K562 (cell line): ENCODE measurements around the gene MIEF1. TPM values are rescaled to one million over a fixed set of nuclear protein-coding genes. Genes with fewer than 3 reads are reported as not detected.

Experiments used
- CBX8 ChIP-seq: fragments of 200-600 bp; sonication (generic); IDR thresholded peaks from 2 replicates; pipeline ENCODE4 v1.6.1; 2012; ENCODE audit warnings: borderline replicate concordance, mixed run types, low read depth, mild to moderate bottlenecking, moderate library complexity, mixed read lengths, low read length, control low read depth, inconsistent platforms; ENCODE audit not compliant: poor library complexity, severe bottlenecking; ENCODE audit errors: extremely low read depth
- CSDE1 ChIP-seq, 2 experiments: fragments of 450-650 bp; IDR thresholded peaks; 2 replicates each; pipeline ENCODE4 v1.6.1; 2016; ENCODE audit warnings: mild to moderate bottlenecking in 1 of 2
- ELK1 ChIP-seq: sonication (generic); formaldehyde crosslinking; IDR thresholded peaks from 2 replicates; pipeline ENCODE4 v1.8.1; 2022; ENCODE audit warnings: missing genetic modification reagents
- GATAD2A ChIP-seq: fragments of 450-650 bp; IDR thresholded peaks from 2 replicates; pipeline ENCODE4 v1.6.1; 2017
- HNRNPK ChIP-seq: fragments of 200-400 bp; formaldehyde crosslinking; IDR thresholded peaks from one replicate; pipeline ENCODE4 v1.6.1; 2018; ENCODE audit warnings: mild to moderate bottlenecking, low read depth, low read length; ENCODE audit not compliant: poor library complexity, severe bottlenecking
- KAT2B ChIP-seq: IDR thresholded peaks from one replicate; pipeline ENCODE4 v1.6.1; 2012; ENCODE audit warnings: low read depth, mild to moderate bottlenecking, control low read depth, inconsistent platforms, low read length, moderate library complexity
- KAT8 ChIP-seq: fragments of 450-650 bp; IDR thresholded peaks from 2 replicates; pipeline ENCODE4 v1.6.1; 2016; ENCODE audit warnings: low read depth, mild to moderate bottlenecking
- KLF1 ChIP-seq: fragments of 450-650 bp; IDR thresholded peaks from 2 replicates; pipeline ENCODE4 v1.6.1; 2016; ENCODE audit warnings: missing genetic modification characterization, missing compliant biosample characterization
- MECOM ChIP-seq: fragments of 250-450 bp; sonication (Bioruptor Pico); IDR thresholded peaks from 2 replicates; pipeline ENCODE4 v1.8.0; 2022; ENCODE audit warnings: inconsistent platforms
- NFRKB ChIP-seq: fragments of 450-650 bp; IDR thresholded peaks from 2 replicates; pipeline ENCODE4 v1.6.1; 2016; ENCODE audit warnings: low read depth
- NRF1 ChIP-seq, 2 experiments: fragments of 450-650 bp; IDR thresholded peaks in 1 of 2; conservative IDR thresholded peaks in 1 of 2; 2 replicates each; pipeline ENCODE4 v1.6.1; 2014; ENCODE audit warnings: mild to moderate bottlenecking in 2 of 2
- RBM22 ChIP-seq: fragments of 200-400 bp; formaldehyde crosslinking; IDR thresholded peaks from 2 replicates; pipeline ENCODE4 v1.6.1; 2018; ENCODE audit warnings: low read length, low read depth; ENCODE audit not compliant: poor library complexity, severe bottlenecking
- RHOXF2B ChIP-seq: fragments of 250-450 bp; sonication (Bioruptor Pico); conservative IDR thresholded peaks from 2 replicates; pipeline ENCODE4 v1.5.1; 2021
- SMARCB1 ChIP-seq: IDR thresholded peaks from 2 replicates; pipeline ENCODE4 v1.6.1; 2011; ENCODE audit warnings: improper control_type of control experiment, low read depth; ENCODE audit not compliant: insufficient read length
- STAT5B ChIP-seq: fragments of 250-450 bp; sonication (Bioruptor Pico); IDR thresholded peaks from 2 replicates; pipeline ENCODE4 v1.8.0; 2021; ENCODE audit warnings: mild to moderate bottlenecking, inconsistent platforms
- TAL1 ChIP-seq: fragments of 450-650 bp; IDR thresholded peaks from 2 replicates; pipeline ENCODE4 v1.6.1; 2016; ENCODE audit warnings: mild to moderate bottlenecking
- YBX1 ChIP-seq: fragments of 450-650 bp; IDR thresholded peaks from 2 replicates; pipeline ENCODE4 v1.7.1; 2016; ENCODE audit warnings: mild to moderate bottlenecking
- ZFX ChIP-seq: sonication (generic); formaldehyde crosslinking; IDR thresholded peaks from 2 replicates; pipeline ENCODE4 v1.8.0; 2022; ENCODE audit warnings: mild to moderate bottlenecking, missing genetic modification reagents, moderate library complexity
- ZNF146 ChIP-seq: IDR thresholded peaks from one replicate; pipeline ENCODE4 v1.6.1; 2018; ENCODE audit warnings: missing compliant biosample characterization; ENCODE audit not compliant: unreplicated experiment
- ZNF263 ChIP-seq: sonication (generic); formaldehyde crosslinking; IDR thresholded peaks from 2 replicates; pipeline ENCODE4 v1.8.0; 2022; ENCODE audit warnings: mild to moderate bottlenecking, missing genetic modification reagents, borderline replicate concordance
- ZNF431 ChIP-seq: sonication (generic); formaldehyde crosslinking; IDR thresholded peaks from 2 replicates; pipeline ENCODE4 v1.8.0; 2022; ENCODE audit warnings: mild to moderate bottlenecking, missing genetic modification reagents
- ZNF785 ChIP-seq: fragments of 250-450 bp; sonication (Bioruptor Pico); IDR thresholded peaks from 2 replicates; pipeline ENCODE4 v1.4.0; 2020; ENCODE audit warnings: mild to moderate bottlenecking
- polyA plus RNA-seq, 8 experiments: library from polyadenylated mRNA; depleted of rRNA in 4 of 8; stranded (reverse) in 5 of 8; unstranded in 3 of 8; fragments of >200 nt; fragmentation: Nextera tagmentation in 2 of 8; fragmentation: Illumina TruSeq in 1 of 8; extraction: Ambion mirVana in 2 of 8; extraction: Trizol in 1 of 8; gene quantifications; 2 replicates each; pipeline versions ENCODE4 v1.2.1 to v1.2.3, GENCODE V29; 2011 to 2014; ENCODE audit warnings: inconsistent platforms in 1 of 8, missing spikeins in 1 of 8
- total RNA-seq, 7 experiments: library from RNA; depleted of rRNA in 6 of 7; stranded (reverse); fragments of >200 nt in 6 of 7; fragmentation: Illumina TruSeq in 2 of 7; extraction: Trizol in 2 of 7; gene quantifications; 2 replicates each; pipeline versions ENCODE4 v1.2.1 to v1.2.3, GENCODE V29; 2011 to 2021; ENCODE audit warnings: low replicate concordance in 1 of 7
- TF ChIP-seq, protein P1 (sequence below): sonication (generic); formaldehyde crosslinking; IDR thresholded peaks from 2 replicates; pipeline ENCODE4 v1.8.1; 2023; ENCODE audit warnings: mild to moderate bottlenecking, missing genetic modification reagents
- TF ChIP-seq, protein P2 (sequence below): sonication (generic); formaldehyde crosslinking; IDR thresholded peaks from 2 replicates; pipeline ENCODE4 v1.8.0; 2022; ENCODE audit warnings: mild to moderate bottlenecking, missing genetic modification reagents
- TF ChIP-seq, protein P3 (sequence below): IDR thresholded peaks from 2 replicates; pipeline ENCODE4 v1.6.1; 2012; ENCODE audit warnings: low read depth, low read length, improper control_type of control experiment, borderline replicate concordance

Gene MIEF1
- total and polyA plus RNA-seq, 9 of the 15 experiments (the other 6 are each of a cell fraction or from before 2014, with no cell fraction given) = 10.9 to 51.8 (median 25.5) TPM

- TF ChIP-seq CSDE1 (IDR thresholded peaks at IDR 0.05) (no peak), NRF1 (conservative IDR thresholded peaks at IDR 0.05 in 1 of 2, IDR thresholded peaks at IDR 0.05 in 1 of 2) (no peak), ZFX (no peak), CBX8 (no peak), RBM22 (no peak), HNRNPK (no peak), TAL1 (no peak), ZNF146 (CRISPR knock-in tag) (no peak), SMARCB1 (no peak), ZNF431 (CRISPR knock-in tag) (no peak), KLF1 (no peak), STAT5B (CRISPR knock-in tag) (no peak), RHOXF2B (CRISPR knock-in tag) (no peak), ZNF785 (no peak), YBX1 (no peak), NFRKB (0 out of 2 replicates have a peak, but pooled peaks have one; percentile 32), ZNF263 (CRISPR knock-in tag) (no peak; the same call in 1 of the 2 replicates), KAT8 (no peak), MECOM (CRISPR knock-in tag) (no peak), KAT2B (no peak), GATAD2A (no peak), ELK1 (CRISPR knock-in tag) (no peak)
- TF ChIP-seq, protein P1, sequence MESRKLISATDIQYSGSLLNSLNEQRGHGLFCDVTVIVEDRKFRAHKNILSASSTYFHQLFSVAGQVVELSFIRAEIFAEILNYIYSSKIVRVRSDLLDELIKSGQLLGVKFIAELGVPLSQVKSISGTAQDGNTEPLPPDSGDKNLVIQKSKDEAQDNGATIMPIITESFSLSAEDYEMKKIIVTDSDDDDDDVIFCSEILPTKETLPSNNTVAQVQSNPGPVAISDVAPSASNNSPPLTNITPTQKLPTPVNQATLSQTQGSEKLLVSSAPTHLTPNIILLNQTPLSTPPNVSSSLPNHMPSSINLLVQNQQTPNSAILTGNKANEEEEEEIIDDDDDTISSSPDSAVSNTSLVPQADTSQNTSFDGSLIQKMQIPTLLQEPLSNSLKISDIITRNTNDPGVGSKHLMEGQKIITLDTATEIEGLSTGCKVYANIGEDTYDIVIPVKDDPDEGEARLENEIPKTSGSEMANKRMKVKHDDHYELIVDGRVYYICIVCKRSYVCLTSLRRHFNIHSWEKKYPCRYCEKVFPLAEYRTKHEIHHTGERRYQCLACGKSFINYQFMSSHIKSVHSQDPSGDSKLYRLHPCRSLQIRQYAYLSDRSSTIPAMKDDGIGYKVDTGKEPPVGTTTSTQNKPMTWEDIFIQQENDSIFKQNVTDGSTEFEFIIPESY (CRISPR knock-in tag) = no peak
- TF ChIP-seq, protein P2, sequence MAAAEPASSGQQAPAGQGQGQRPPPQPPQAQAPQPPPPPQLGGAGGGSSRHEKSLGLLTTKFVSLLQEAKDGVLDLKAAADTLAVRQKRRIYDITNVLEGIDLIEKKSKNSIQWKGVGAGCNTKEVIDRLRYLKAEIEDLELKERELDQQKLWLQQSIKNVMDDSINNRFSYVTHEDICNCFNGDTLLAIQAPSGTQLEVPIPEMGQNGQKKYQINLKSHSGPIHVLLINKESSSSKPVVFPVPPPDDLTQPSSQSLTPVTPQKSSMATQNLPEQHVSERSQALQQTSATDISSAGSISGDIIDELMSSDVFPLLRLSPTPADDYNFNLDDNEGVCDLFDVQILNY (CRISPR knock-in tag) = no peak
- TF ChIP-seq, protein P3, sequence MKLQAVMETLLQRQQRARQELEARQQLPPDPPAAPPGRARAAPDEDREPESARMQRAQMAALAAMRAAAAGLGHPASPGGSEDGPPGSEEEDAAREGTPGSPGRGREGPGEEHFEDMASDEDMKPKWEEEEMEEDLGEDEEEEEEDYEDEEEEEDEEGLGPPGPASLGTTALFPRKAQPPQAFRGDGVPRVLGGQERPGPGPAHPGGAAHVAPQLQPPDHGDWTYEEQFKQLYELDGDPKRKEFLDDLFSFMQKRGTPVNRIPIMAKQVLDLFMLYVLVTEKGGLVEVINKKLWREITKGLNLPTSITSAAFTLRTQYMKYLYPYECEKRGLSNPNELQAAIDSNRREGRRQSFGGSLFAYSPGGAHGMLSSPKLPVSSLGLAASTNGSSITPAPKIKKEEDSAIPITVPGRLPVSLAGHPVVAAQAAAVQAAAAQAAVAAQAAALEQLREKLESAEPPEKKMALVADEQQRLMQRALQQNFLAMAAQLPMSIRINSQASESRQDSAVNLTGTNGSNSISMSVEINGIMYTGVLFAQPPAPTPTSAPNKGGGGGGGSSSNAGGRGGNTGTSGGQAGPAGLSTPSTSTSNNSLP = no peak
These were observed 17.0 kb downstream of the MIEF1 start (continued) for GRCh38 chr22:39518996-39519680.
